ENCODE data around the gene SLC3A2. TPM values are rescaled to one million over a fixed set of nuclear protein-coding genes. Genes with fewer than 3 reads are reported as not detected.

The SLC3A2 gene
- total and polyA plus RNA-seq, 2 of the 13 experiments (the other 11 are each of a cell fraction or from before 2014, with no cell fraction given) = 213 to 226 TPM

- TF ChIP-seq ZNF614 (CRISPR knock-in tag; IDR thresholded peaks at IDR 0.05; ENCODE audit: borderline replicate concordance) (peak; percentile 98), ZNF503 (CRISPR knock-in tag; IDR thresholded peaks at IDR 0.05) (peak; percentile 81), TP53 (CRISPR knock-in tag; conservative IDR thresholded peaks at IDR 0.05) (peak; percentile 91), KLF9 (CRISPR knock-in tag; IDR thresholded peaks at IDR 0.05; ENCODE audit: low read depth) (peak; percentile 98), ZNF296 (CRISPR knock-in tag; conservative IDR thresholded peaks at IDR 0.05) (no peak), CBX5 (CRISPR knock-in tag; IDR thresholded peaks at IDR 0.05; ENCODE audit: borderline replicate concordance) (peak; percentile 97), GATA4 (IDR thresholded peaks at IDR 0.05; ENCODE audit: borderline replicate concordance, low read depth) (peak; percentile 100), MBNL3 (CRISPR knock-in tag; conservative IDR thresholded peaks at IDR 0.05) (no peak; the same call in 1 of the 2 replicates), JDP2 (CRISPR knock-in tag; IDR thresholded peaks at IDR 0.05; ENCODE audit: borderline replicate concordance) (peak; percentile 96), GATAD2A (CRISPR knock-in tag; IDR thresholded peaks at IDR 0.05) (peak; percentile 92), KDM6A (CRISPR knock-in tag; IDR thresholded peaks at IDR 0.05; ENCODE audit: low read depth) (no peak), ZNF720 (CRISPR knock-in tag; IDR thresholded peaks at IDR 0.05) (0 out of 2 replicates have a peak, but pooled peaks have one; percentile 77), TOE1 (CRISPR knock-in tag; IDR thresholded peaks at IDR 0.05) (peak; percentile 100), ZBTB26 (CRISPR knock-in tag; IDR thresholded peaks at IDR 0.05; ENCODE audit: borderline replicate concordance) (no peak), ZBTB3 (CRISPR knock-in tag; IDR thresholded peaks at IDR 0.05; ENCODE audit: borderline replicate concordance, low read depth) (0 out of 2 replicates have a peak, but pooled peaks have one; percentile 43), ZNF18 (CRISPR knock-in tag; IDR thresholded peaks at IDR 0.05; ENCODE audit: insufficient replicate concordance) (no peak), ZNF44 (CRISPR knock-in tag; IDR thresholded peaks at IDR 0.05) (no peak), ZNF441 (CRISPR knock-in tag; IDR thresholded peaks at IDR 0.05; ENCODE audit: borderline replicate concordance) (peak; percentile 56), FOXP4 (CRISPR knock-in tag; IDR thresholded peaks at IDR 0.05) (peak; percentile 75), ZFAT (CRISPR knock-in tag; conservative IDR thresholded peaks at IDR 0.05) (no peak; the same call in 1 of the 2 replicates), ATM (IDR thresholded peaks at IDR 0.05; ENCODE audit: borderline replicate concordance) (0 out of 2 replicates have a peak, but pooled peaks have one; percentile 56), SSRP1 (CRISPR knock-in tag; IDR thresholded peaks at IDR 0.05) (peak; percentile 93), MLLT10 (CRISPR knock-in tag; IDR thresholded peaks at IDR 0.05) (no peak), YEATS2 (CRISPR knock-in tag; IDR thresholded peaks at IDR 0.05; ENCODE audit: borderline replicate concordance) (peak; percentile 88)
These were observed 39.1 kb upstream of the SLC3A2 start (continued) for GRCh38 chr11:62841361-62842170.
